ENCODE measurements around the gene LRRN3. TPM values are rescaled to one million over a fixed set of nuclear protein-coding genes. Genes with fewer than 3 reads are reported as not detected.

The LRRN3 gene
- total and polyA plus RNA-seq, 2 experiments from 2014 or later = 0.41 to 0.43 TPM

GRCh38 chr7:111129435-111129834 is 38.5 kb downstream of the LRRN3 start:
- H3F3A ChIP-seq (ENCODE audit: insufficient read depth) = no peaks in the 10 kb centered on the region
- WGBS, 2 experiments (ENCODE audit: low coverage in 1 of 2, low lambda C conversion rate in 2 of 2, missing lambda C conversion rate in 2 of 2) = 89 to 93% methylated on average over 4 of the region's 4 CpGs
- no peak overlapping the region for H3K27ac ChIP-seq
- TF ChIP-seq EZH2phosphoT487 (IDR thresholded peaks at IDR 0.05; ENCODE audit: insufficient read depth, low read depth) (no peak), EZH2 (IDR thresholded peaks at IDR 0.05; ENCODE audit: insufficient read depth, poor library complexity, severe bottlenecking) (no peak)
- no peaks in the 10 kb centered on the region for H4K20me1 ChIP-seq (ENCODE audit: insufficient read depth)
- H3K9me2 ChIP-seq (ENCODE audit: insufficient read depth) = no peaks in the 10 kb centered on the region
- H3K4me2 ChIP-seq (ENCODE audit: unreplicated experiment) = no peak overlapping the region
- no peaks in the 10 kb centered on the region for H3K36me3 ChIP-seq (ENCODE audit: low read depth)
- H2AFZ ChIP-seq = no peak overlapping the region
- in situ Hi-C loops (cut with MboI) = no loop called here
- no peak for DNase-seq
- no peaks in the 10 kb centered on the region for H3K4me1 ChIP-seq (ENCODE audit: insufficient read depth)
- H3K9ac ChIP-seq = no peak overlapping the region
- H3K9me3 ChIP-seq (ENCODE audit: low read depth) = no peaks in the 10 kb centered on the region
- H3K79me2 ChIP-seq (ENCODE audit: insufficient read depth) = no peaks in the 10 kb centered on the region
- H3K4me3 ChIP-seq = no peak overlapping the region
- no peaks in the 10 kb centered on the region for H3K27me3 ChIP-seq (replicated peaks; ENCODE audit: insufficient read depth)

GRCh38 chr7:111132833-111133232 is 41.9 kb downstream of the LRRN3 start:
- Histone ChIP-seq H3K79me2 (ENCODE audit: insufficient read depth) (no peaks in the 10 kb centered on the region), H3K4me1 (ENCODE audit: insufficient read depth) (peaks cover 7% of the 10 kb centered on the region), H3F3A (ENCODE audit: insufficient read depth) (peaks cover 9% of the 10 kb centered on the region), H3K9me2 (ENCODE audit: insufficient read depth) (no peaks in the 10 kb centered on the region), H4K20me1 (ENCODE audit: insufficient read depth) (no peaks in the 10 kb centered on the region), H3K4me2 (ENCODE audit: unreplicated experiment) (no peak overlapping the region), H3K9ac (no peak overlapping the region), H2AFZ (no peak overlapping the region), H3K4me3 (no peak overlapping the region), H3K27me3 (replicated peaks; ENCODE audit: insufficient read depth) (no peaks in the 10 kb centered on the region), H3K36me3 (ENCODE audit: low read depth) (no peaks in the 10 kb centered on the region), H3K9me3 (ENCODE audit: low read depth) (no peaks in the 10 kb centered on the region), H3K27ac (no peak overlapping the region)
- no peak for DNase-seq
- in situ Hi-C loops (cut with MboI) = no loop called here
- TF ChIP-seq EZH2phosphoT487 (IDR thresholded peaks at IDR 0.05; ENCODE audit: insufficient read depth, low read depth) = no peak
- no peak for TF ChIP-seq EZH2 (IDR thresholded peaks at IDR 0.05; ENCODE audit: insufficient read depth, poor library complexity, severe bottlenecking)
- WGBS, 2 experiments (ENCODE audit: low coverage in 1 of 2, low lambda C conversion rate in 2 of 2, missing lambda C conversion rate in 2 of 2) = 77 to 91% methylated on average over 1 of the region's 1 CpG

- peak overlapping the region; percentile 63 for H2AFZ ChIP-seq
- no peak for TF ChIP-seq EZH2 (IDR thresholded peaks at IDR 0.05; ENCODE audit: insufficient read depth, poor library complexity, severe bottlenecking)
- TF ChIP-seq EZH2phosphoT487 (IDR thresholded peaks at IDR 0.05; ENCODE audit: insufficient read depth, low read depth) = no peak
- H3K4me1 ChIP-seq (ENCODE audit: insufficient read depth) = peaks cover 22% of the 10 kb centered on the region
- H3K9me2 ChIP-seq (ENCODE audit: insufficient read depth) = no peaks in the 10 kb centered on the region
- H3K9ac ChIP-seq = peak overlapping the region; percentile 21
- in situ Hi-C loops (cut with MboI) = no loop called here
- no peaks in the 10 kb centered on the region for H3K79me2 ChIP-seq (ENCODE audit: insufficient read depth)
- no peaks in the 10 kb centered on the region for H3K27me3 ChIP-seq (replicated peaks; ENCODE audit: insufficient read depth)
- H3K4me2 ChIP-seq (ENCODE audit: unreplicated experiment) = peak overlapping the region; percentile 69
- no peaks in the 10 kb centered on the region for H4K20me1 ChIP-seq (ENCODE audit: insufficient read depth)
- no peaks in the 10 kb centered on the region for H3K36me3 ChIP-seq (ENCODE audit: low read depth)
- peak overlapping the region; percentile 63 for H3K27ac ChIP-seq
- WGBS, 2 experiments (ENCODE audit: low coverage in 1 of 2, low lambda C conversion rate in 2 of 2, missing lambda C conversion rate in 2 of 2) = 54 to 61% methylated on average over 4 of the region's 4 CpGs
- H3K9me3 ChIP-seq (ENCODE audit: low read depth) = no peaks in the 10 kb centered on the region
- peak overlapping the region; percentile 30 for H3K4me3 ChIP-seq
- DNase-seq = peak; percentile 41
- H3F3A ChIP-seq (ENCODE audit: insufficient read depth) = peaks cover 24% of the 10 kb centered on the region
Observed at GRCh38 chr7:111137296-111138192, 46.6 kb downstream of the LRRN3 start.

- H2AFZ ChIP-seq = peak overlapping the region; percentile 63
- no peaks in the 10 kb centered on the region for H3K36me3 ChIP-seq (ENCODE audit: low read depth)
- peak; percentile 68 for DNase-seq
- H3K27me3 ChIP-seq (replicated peaks; ENCODE audit: insufficient read depth) = no peaks in the 10 kb centered on the region
- H3K9ac ChIP-seq = peak overlapping the region; percentile 21
- peak overlapping the region; percentile 63 for H3K27ac ChIP-seq
- peaks cover 22% of the 10 kb centered on the region for H3K4me1 ChIP-seq (ENCODE audit: insufficient read depth)
- peak overlapping the region; percentile 30 for H3K4me3 ChIP-seq
- 0 to 1% methylated on average over 2 of the region's 2 CpGs for WGBS, 2 experiments (ENCODE audit: low coverage in 1 of 2, low lambda C conversion rate in 2 of 2, missing lambda C conversion rate in 2 of 2)
- TF ChIP-seq EZH2 (IDR thresholded peaks at IDR 0.05; ENCODE audit: insufficient read depth, poor library complexity, severe bottlenecking) = no peak
- TF ChIP-seq EZH2phosphoT487 (IDR thresholded peaks at IDR 0.05; ENCODE audit: insufficient read depth, low read depth) = no peak
- peak overlapping the region; percentile 69 for H3K4me2 ChIP-seq (ENCODE audit: unreplicated experiment)
- in situ Hi-C loops (cut with MboI) = no loop called here
- peaks cover 24% of the 10 kb centered on the region for H3F3A ChIP-seq (ENCODE audit: insufficient read depth)
- no peaks in the 10 kb centered on the region for H4K20me1 ChIP-seq (ENCODE audit: insufficient read depth)
- H3K9me3 ChIP-seq (ENCODE audit: low read depth) = no peaks in the 10 kb centered on the region
- no peaks in the 10 kb centered on the region for H3K79me2 ChIP-seq (ENCODE audit: insufficient read depth)
- H3K9me2 ChIP-seq (ENCODE audit: insufficient read depth) = no peaks in the 10 kb centered on the region
Observed at GRCh38 chr7:111138193-111138569, 47.3 kb downstream of the LRRN3 start.

All from GM23248 (cell line).